Pancreas (tissue), 10 donors: ENCODE results near the gene BRAP. TPM values are rescaled to one million over a fixed set of nuclear protein-coding genes. Genes with fewer than 3 reads are reported as not detected.
"Not testable (repeated sequence)": the region's sequence is repeated elsewhere in the genome, so short reads cannot be mapped to it uniquely, and the experiment has no call there.

Experiments used
- ATAC-seq, 4 donors: fragments of 200-7000 bp; cut with Tn5 transposase; one replicate each; pipeline versions ENCODE4 v1.8.0 to v1.9.1; 2020; ENCODE audit warnings: mild to moderate bottlenecking in 4 of 4, moderate library complexity in 4 of 4
- DNase-seq, 6 donors: peaks; one replicate each; pipeline ENCODE4 v3.0.0-alpha.2; 2020
- FAIRE-seq: peaks from 2 replicates; lab custom pipeline; 2012; peaks lifted over from hg19 to GRCh38; lab: Jason Lieb, UNC
- H3K27ac ChIP-seq, 4 donors: fragments of 200-600 bp; sonication (generic); 1 replicate in 3 of 4; 2 replicates in 1 of 4; pipeline versions ENCODE4 v1.5.0 to v1.8.0; 2020
- H3K27me3 ChIP-seq, 4 donors: fragments of 200-600 bp; one replicate each; pipeline ENCODE4 v1.8.0; 2021
- H3K36me3 ChIP-seq, 3 donors: fragments of 200-600 bp; sonication (generic) in 1 of 3; one replicate each; pipeline versions ENCODE4 v1.5.0 to v1.8.0; 2020 to 2021
- H3K4me1 ChIP-seq, 3 donors: fragments of 200-600 bp; one replicate each; pipeline ENCODE4 v1.8.0; 2021
- H3K4me3 ChIP-seq, 4 donors: fragments of 200-600 bp; sonication (generic) in 2 of 4; one replicate each; pipeline versions ENCODE4 v1.5.0 to v1.8.0; 2020 to 2021
- H3K9me3 ChIP-seq, 4 donors: fragments of 200-600 bp; one replicate each; pipeline ENCODE4 v1.8.0; 2021
- WGBS, 2 donors: extraction: QIAGEN DNeasy Blood & Tissue Kit; methylation state at CpG; one replicate each; pipeline ENCODE4 v1.1.7; 2013; 5-methylcytosine and 5-hydroxymethylcytosine counted together
- intact Hi-C, 3 donors: fragments of 100-400 bp; cut with DNase I; formaldehyde crosslinking; loops; one replicate each; pipeline versions ENCODE4 v1.11.1 to v1.14.2; 2022
- polyA plus RNA-seq, 2 donors: library from polyadenylated mRNA; stranded (reverse); fragments of 200-250 nt; gene quantifications; one replicate each; pipeline ENCODE4 v1.2.3, GENCODE V29; 2013
- total RNA-seq, 6 donors: library from RNA; stranded (reverse); fragmentation: NEBNext Ultra II Directional in 4 of 6; extraction: Animal tissue kit (Norgen Biotek cat#: 25700) in 4 of 6; gene quantifications; one replicate each; pipeline versions ENCODE4 v1.2.1 to v1.2.4, GENCODE V29; 2021 to 2023
- TF ChIP-seq, protein P1 (sequence below), 4 donors: fragments of 200-600 bp; sonication (generic) in 3 of 4; IDR thresholded peaks; one replicate each; pipeline versions ENCODE4 v1.5.0 to v1.8.0; 2021; ENCODE audit warnings: antibody characterized with exemption in 4 of 4
- donor health status: healthy with polysubstance abuse.
- donor health status: DM: no; HTN: no; CAD: no; lungs with moderate emphysema.
- donor health status: DM: no; HTN: no; CAD: no.
- donor health status: control.
- donor health status: control.
- donor health status: Bipolar disorder and iron deficiency.
- donor health status: DM: yes; HTN: yes; CAD: no.
- donor health status: DM: no; HTN: no; CAD: no.
- donor health status: DM: no; HTN: no; CAD: no.
- donor health status: DM: yes; HTN: yes; CAD: no.

The BRAP gene
- total and polyA plus RNA-seq, 8 donors: 3.8 to 9.8 (median 7.5) TPM

GRCh38 chr12:111626230-111626629 is 59.5 kb downstream of the BRAP start:
- 95% methylated on average over 6 of the region's 6 CpGs for WGBS, 2 donors
- H3K27ac ChIP-seq: no peak overlapping the region
- H3K4me3 ChIP-seq: no peak overlapping the region
- H3K9me3 ChIP-seq: no peaks in the 10 kb centered on the region
- intact Hi-C loops: no loop called here
- TF ChIP-seq, protein P1, sequence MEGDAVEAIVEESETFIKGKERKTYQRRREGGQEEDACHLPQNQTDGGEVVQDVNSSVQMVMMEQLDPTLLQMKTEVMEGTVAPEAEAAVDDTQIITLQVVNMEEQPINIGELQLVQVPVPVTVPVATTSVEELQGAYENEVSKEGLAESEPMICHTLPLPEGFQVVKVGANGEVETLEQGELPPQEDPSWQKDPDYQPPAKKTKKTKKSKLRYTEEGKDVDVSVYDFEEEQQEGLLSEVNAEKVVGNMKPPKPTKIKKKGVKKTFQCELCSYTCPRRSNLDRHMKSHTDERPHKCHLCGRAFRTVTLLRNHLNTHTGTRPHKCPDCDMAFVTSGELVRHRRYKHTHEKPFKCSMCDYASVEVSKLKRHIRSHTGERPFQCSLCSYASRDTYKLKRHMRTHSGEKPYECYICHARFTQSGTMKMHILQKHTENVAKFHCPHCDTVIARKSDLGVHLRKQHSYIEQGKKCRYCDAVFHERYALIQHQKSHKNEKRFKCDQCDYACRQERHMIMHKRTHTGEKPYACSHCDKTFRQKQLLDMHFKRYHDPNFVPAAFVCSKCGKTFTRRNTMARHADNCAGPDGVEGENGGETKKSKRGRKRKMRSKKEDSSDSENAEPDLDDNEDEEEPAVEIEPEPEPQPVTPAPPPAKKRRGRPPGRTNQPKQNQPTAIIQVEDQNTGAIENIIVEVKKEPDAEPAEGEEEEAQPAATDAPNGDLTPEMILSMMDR (IDR thresholded peaks at IDR 0.05): no peak
- H3K4me1 ChIP-seq: no peaks in the 10 kb centered on the region
- ATAC-seq (no peak), FAIRE-seq (no peak), DNase-seq (no peak)
- H3K27me3 ChIP-seq: no peaks in the 10 kb centered on the region
- no peaks in the 10 kb centered on the region for H3K36me3 ChIP-seq

DNA sequence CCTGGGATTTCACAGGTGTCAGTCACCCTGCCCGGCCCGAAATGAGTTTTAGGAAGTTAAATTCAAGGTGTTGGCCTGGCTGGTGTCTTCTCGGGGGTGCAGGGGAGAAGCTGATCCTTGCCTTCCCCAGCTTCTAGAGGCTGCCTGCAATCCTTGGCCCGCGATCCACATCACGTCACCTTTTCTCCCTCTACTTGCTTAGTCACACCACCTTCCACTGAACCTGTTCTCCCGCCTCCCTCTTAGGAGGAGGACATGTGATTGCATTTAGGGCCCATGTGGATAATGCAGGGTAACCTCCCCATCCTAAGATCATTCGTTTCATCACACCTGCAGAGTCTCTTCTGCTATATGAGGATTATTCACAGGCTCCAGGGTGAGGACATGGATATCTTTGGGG is 61.2 kb downstream of the BRAP start:
- no peak overlapping the region for H3K4me3 ChIP-seq
- no peaks in the 10 kb centered on the region for H3K27me3 ChIP-seq
- no peaks in the 10 kb centered on the region for H3K36me3 ChIP-seq
- WGBS, 2 donors: 81 to 89% methylated on average over 8 of the region's 8 CpGs
- intact Hi-C loops: no loop called here
- ATAC-seq (no peak), DNase-seq (no peak), FAIRE-seq (no peak)
- TF ChIP-seq, protein P1 (IDR thresholded peaks at IDR 0.05): no peak
- H3K9me3 ChIP-seq: no peaks in the 10 kb centered on the region
- no peak overlapping the region for H3K27ac ChIP-seq
- no peaks in the 10 kb centered on the region for H3K4me1 ChIP-seq

- intact Hi-C loops: not testable (repeated sequence)
These were observed 67.9 kb downstream of the BRAP start for GRCh38 chr12:111617841-111618240.

GRCh38 chr12:111616177-111616623 is 69.6 kb downstream of the BRAP start:
- no peak for FAIRE-seq

More at GRCh38 chr12:111617841-111618240, 67.9 kb downstream of the BRAP start:
- DNase-seq, H3K27me3 ChIP-seq, H3K27ac ChIP-seq, FAIRE-seq, H3K4me3 ChIP-seq, ATAC-seq, H3K36me3 ChIP-seq, H3K4me1 ChIP-seq, H3K9me3 ChIP-seq: not testable (repeated sequence)
- WGBS, 2 donors: 84 to 91% methylated on average over 10 of the region's 10 CpGs

DNA sequence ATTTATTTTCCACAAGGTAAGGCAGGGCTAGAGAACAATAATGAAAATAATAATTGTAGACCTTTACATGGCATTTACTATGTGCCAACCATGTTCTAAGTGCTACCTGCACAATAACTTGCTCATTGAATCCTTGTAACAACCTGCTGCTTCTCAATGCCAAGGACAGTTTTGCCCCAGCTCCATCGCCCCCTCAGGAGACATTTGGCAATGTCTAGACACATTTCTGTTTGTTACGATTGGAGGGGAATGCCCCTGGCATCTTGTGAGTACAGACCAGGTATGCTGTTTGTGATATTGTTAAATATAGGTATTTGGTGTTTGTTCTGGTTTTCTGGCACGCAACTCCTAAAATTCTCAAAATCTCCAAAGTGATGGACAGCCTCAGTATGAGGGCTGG is 78.5 kb downstream of the BRAP start:
- TF ChIP-seq, protein P1 (IDR thresholded peaks at IDR 0.05): no peak
- H3K27me3 ChIP-seq: no peaks in the 10 kb centered on the region
- DNase-seq: no peak
- intact Hi-C loops: no loop called here
- no peak for ATAC-seq
- no peaks in the 10 kb centered on the region for H3K4me1 ChIP-seq
- H3K27ac ChIP-seq: no peak overlapping the region
- no peaks in the 10 kb centered on the region for H3K36me3 ChIP-seq
- WGBS, 2 donors: 48 to 55% methylated on average over 3 of the region's 3 CpGs
- no peak for FAIRE-seq
- no peak overlapping the region for H3K4me3 ChIP-seq
- H3K9me3 ChIP-seq: no peaks in the 10 kb centered on the region

More at GRCh38 chr12:111616177-111616623, 69.6 kb downstream of the BRAP start:
- no peaks in the 10 kb centered on the region for H3K27me3 ChIP-seq
- no peaks in the 10 kb centered on the region for H3K36me3 ChIP-seq
- no peaks in the 10 kb centered on the region for H3K9me3 ChIP-seq
- H3K27ac ChIP-seq: peak overlapping the region in 1 of 4 donors; percentile 44
- H3K4me3 ChIP-seq: no peak overlapping the region
- H3K4me1 ChIP-seq: no peaks in the 10 kb centered on the region
- intact Hi-C loops: no loop called here
- ATAC-seq: peak in 3 of 4 donors; percentile 33 to 62 (median 52)
- WGBS, 2 donors: 48% methylated on average over 7 of the region's 7 CpGs
- TF ChIP-seq, protein P1 (IDR thresholded peaks at IDR 0.05): no peak
- DNase-seq: no peak
